Measurements from ENCODE around the gene PML. TPM values are rescaled to one million over a fixed set of nuclear protein-coding genes. Genes with fewer than 3 reads are reported as not detected.

Gene PML
- total and polyA plus RNA-seq, 7 donors, result 9.6 to 129 (median 43.3) TPM

- DNase-seq, result peak; percentile 48
- intact Hi-C loops (cut with DNase I), result loop anchor here (10.0 kb wide), 1 partner anchor 155 kb away; the partner anchor contains the start of gene ISLR2
- Histone ChIP-seq H3K9me3 (no peaks in the 10 kb centered on the region), H3K27me3 (no peaks in the 10 kb centered on the region), H3K4me3 (no peak overlapping the region), H3K36me3 (no peaks in the 10 kb centered on the region), H3K4me1 (peaks cover 0 to 36% (median 34%) of the 10 kb centered on the region in 4 donors), H3K27ac (no peak overlapping the region)
- 24 to 75% methylated on average over 1 of the region's 1 CpG for WGBS, 2 donors
- TF ChIP-seq EP300 (IDR thresholded peaks at IDR 0.05) (no peak), CTCF (IDR thresholded peaks at IDR 0.05) (no peak), POLR2A (IDR thresholded peaks at IDR 0.05) (no peak), POLR2AphosphoS5 (IDR thresholded peaks at IDR 0.05) (no peak)
Observed at GRCh38 chr15:73979636-73980035, 14.9 kb upstream of the PML start.

- H3K4me1 ChIP-seq, result peaks cover 0 to 55% (median 45%) of the 10 kb centered on the region in 4 donors
- H3K27me3 ChIP-seq, result no peaks in the 10 kb centered on the region
- WGBS, 2 donors, result 35 to 55% methylated on average over 5 of the region's 5 CpGs
- no peak overlapping the region for H3K4me3 ChIP-seq
- peak overlapping the region; percentile 84 to 94 (median 87) for H3K27ac ChIP-seq
- peak; percentile 60 for DNase-seq
- H3K9me3 ChIP-seq, result no peaks in the 10 kb centered on the region
- TF ChIP-seq CTCF (IDR thresholded peaks at IDR 0.05) (no peak), EP300 (IDR thresholded peaks at IDR 0.05) (no peak), POLR2A (IDR thresholded peaks at IDR 0.05) (no peak), POLR2AphosphoS5 (IDR thresholded peaks at IDR 0.05) (no peak)
- H3K36me3 ChIP-seq, result peaks cover 0 to 13% (median 0%) of the 10 kb centered on the region in 4 donors
- intact Hi-C loops (cut with DNase I), result no loop called here
Observed at GRCh38 chr15:73981761-73982221, 12.7 kb upstream of the PML start.

- peak; percentile 93 for DNase-seq
- H3K36me3 ChIP-seq, result peaks cover 0 to 13% (median 0%) of the 10 kb centered on the region in 4 donors
- peak overlapping the region in 1 of 4 donors; percentile 4 for H3K4me3 ChIP-seq
- peak overlapping the region; percentile 84 to 94 (median 87) for H3K27ac ChIP-seq
- H3K4me1 ChIP-seq, result peaks cover 0 to 61% (median 45%) of the 10 kb centered on the region in 4 donors
- H3K27me3 ChIP-seq, result no peaks in the 10 kb centered on the region
- TF ChIP-seq POLR2AphosphoS5 (IDR thresholded peaks at IDR 0.05) (peak in 2 of 4 donors; percentile 62 to 66), POLR2A (IDR thresholded peaks at IDR 0.05) (no peak), EP300 (IDR thresholded peaks at IDR 0.05) (peak in 2 of 4 donors; percentile 40 to 51)
- no peaks in the 10 kb centered on the region for H3K9me3 ChIP-seq
- WGBS, 2 donors, result 19 to 39% methylated on average over 8 of the region's 8 CpGs
- intact Hi-C loops (cut with DNase I), result no loop called here
Observed at GRCh38 chr15:73982222-73982962, 12.1 kb upstream of the PML start.

- Histone ChIP-seq H3K4me3 (no peak overlapping the region), H3K9me3 (no peaks in the 10 kb centered on the region), H3K4me1 (peaks cover 0 to 66% (median 53%) of the 10 kb centered on the region in 4 donors), H3K27me3 (no peaks in the 10 kb centered on the region), H3K36me3 (peaks cover 0 to 18% (median 0%) of the 10 kb centered on the region in 4 donors), H3K27ac (peak overlapping the region; percentile 84 to 94 (median 87))
- intact Hi-C loops (cut with DNase I), result no loop called here
- no peak for TF ChIP-seq CTCF (IDR thresholded peaks at IDR 0.05)
- peak in 3 of 4 donors; percentile 4 to 46 (median 15) for TF ChIP-seq POLR2AphosphoS5 (IDR thresholded peaks at IDR 0.05)
- TF ChIP-seq EP300 (IDR thresholded peaks at IDR 0.05), result no peak
- no peak for TF ChIP-seq POLR2A (IDR thresholded peaks at IDR 0.05)
- WGBS, 2 donors, result 56 to 59% methylated on average over 10 of the region's 10 CpGs
- peak; percentile 90 for DNase-seq
Observed at GRCh38 chr15:73983211-73983727, 11.2 kb upstream of the PML start.

GRCh38 chr15:73983773-73984172 is 10.7 kb upstream of the PML start:
- WGBS, 2 donors, result 96% methylated on average over 9 of the region's 9 CpGs
- intact Hi-C loops (cut with DNase I), result no loop called here

More at GRCh38 chr15:73983773-73984172, 10.7 kb upstream of the PML start:
- no peaks in the 10 kb centered on the region for H3K27me3 ChIP-seq
- H3K4me3 ChIP-seq, result no peak overlapping the region
- TF ChIP-seq POLR2AphosphoS5 (IDR thresholded peaks at IDR 0.05) (no peak), EP300 (IDR thresholded peaks at IDR 0.05) (no peak)
- peaks cover 0 to 70% (median 58%) of the 10 kb centered on the region in 4 donors for H3K4me1 ChIP-seq
- H3K36me3 ChIP-seq, result peaks cover 0 to 23% (median 0%) of the 10 kb centered on the region in 4 donors
- no peaks in the 10 kb centered on the region for H3K9me3 ChIP-seq
- DNase-seq, result peak; percentile 67
- H3K27ac ChIP-seq, result peak overlapping the region; percentile 84 to 94 (median 87)
